GM12864 (cell line): Measurements from ENCODE around the gene CDC25C.
"Not testable (repeated sequence)": the region's sequence is repeated elsewhere in the genome, so short reads cannot be mapped to it uniquely, and the experiment has no call there.

ENCODE experiments used
- DNase-seq: peaks from one replicate; pipeline ENCODE4 v3.0.0-alpha.2; 2011; ENCODE audit warnings: low read depth
- H3K4me3 ChIP-seq: 2 replicates; pipeline ENCODE4 v1.5.1; 2011; ENCODE audit warnings: mild to moderate bottlenecking, low read depth, low read length, control low read depth
- TF ChIP-seq, protein P1 (sequence below): IDR thresholded peaks from 2 replicates; pipeline ENCODE4 v1.5.1; 2011; ENCODE audit warnings: low read depth, mild to moderate bottlenecking, moderate library complexity, low read length, control low read depth, inconsistent platforms; ENCODE audit errors: missing control alignments

The CDC25C gene

DNA sequence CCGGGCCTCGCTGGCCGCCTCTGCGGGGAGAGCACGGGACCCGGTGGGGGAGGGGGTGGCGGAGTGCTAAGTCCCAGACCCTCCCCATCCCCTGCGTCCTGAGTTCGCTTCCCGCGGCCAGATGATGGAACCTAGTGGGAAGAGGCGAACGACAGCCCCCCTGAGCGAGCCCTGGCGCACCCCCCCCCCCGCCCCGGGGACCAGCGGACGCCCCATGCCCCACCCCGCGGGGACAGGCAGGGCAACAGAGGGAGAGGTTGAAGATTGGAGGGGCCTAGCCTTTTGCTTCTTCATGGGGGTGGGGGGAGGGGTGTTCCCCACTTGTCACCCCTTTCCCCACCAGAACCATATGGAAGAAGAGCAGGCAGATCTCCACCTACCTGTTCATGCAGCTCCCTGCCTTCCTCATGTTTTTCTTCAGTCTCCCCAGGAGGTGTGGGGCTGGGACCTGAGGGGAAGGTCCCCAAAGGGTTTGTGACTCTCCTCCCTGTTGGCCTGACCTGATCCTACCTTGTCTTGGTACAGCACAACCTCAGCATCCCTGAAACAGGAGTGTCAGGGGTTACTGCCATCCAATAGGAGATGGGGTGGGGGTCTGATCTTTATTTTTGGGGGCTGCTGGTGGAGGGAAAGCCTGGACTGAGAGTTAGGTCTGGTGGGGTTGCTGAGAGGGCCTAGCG, 6.9 kb upstream of the CDC25C start:
- no peak for DNase-seq
- TF ChIP-seq, protein P1, sequence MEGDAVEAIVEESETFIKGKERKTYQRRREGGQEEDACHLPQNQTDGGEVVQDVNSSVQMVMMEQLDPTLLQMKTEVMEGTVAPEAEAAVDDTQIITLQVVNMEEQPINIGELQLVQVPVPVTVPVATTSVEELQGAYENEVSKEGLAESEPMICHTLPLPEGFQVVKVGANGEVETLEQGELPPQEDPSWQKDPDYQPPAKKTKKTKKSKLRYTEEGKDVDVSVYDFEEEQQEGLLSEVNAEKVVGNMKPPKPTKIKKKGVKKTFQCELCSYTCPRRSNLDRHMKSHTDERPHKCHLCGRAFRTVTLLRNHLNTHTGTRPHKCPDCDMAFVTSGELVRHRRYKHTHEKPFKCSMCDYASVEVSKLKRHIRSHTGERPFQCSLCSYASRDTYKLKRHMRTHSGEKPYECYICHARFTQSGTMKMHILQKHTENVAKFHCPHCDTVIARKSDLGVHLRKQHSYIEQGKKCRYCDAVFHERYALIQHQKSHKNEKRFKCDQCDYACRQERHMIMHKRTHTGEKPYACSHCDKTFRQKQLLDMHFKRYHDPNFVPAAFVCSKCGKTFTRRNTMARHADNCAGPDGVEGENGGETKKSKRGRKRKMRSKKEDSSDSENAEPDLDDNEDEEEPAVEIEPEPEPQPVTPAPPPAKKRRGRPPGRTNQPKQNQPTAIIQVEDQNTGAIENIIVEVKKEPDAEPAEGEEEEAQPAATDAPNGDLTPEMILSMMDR = no peak
- H3K4me3 ChIP-seq = peak overlapping the region; percentile 73

DNA sequence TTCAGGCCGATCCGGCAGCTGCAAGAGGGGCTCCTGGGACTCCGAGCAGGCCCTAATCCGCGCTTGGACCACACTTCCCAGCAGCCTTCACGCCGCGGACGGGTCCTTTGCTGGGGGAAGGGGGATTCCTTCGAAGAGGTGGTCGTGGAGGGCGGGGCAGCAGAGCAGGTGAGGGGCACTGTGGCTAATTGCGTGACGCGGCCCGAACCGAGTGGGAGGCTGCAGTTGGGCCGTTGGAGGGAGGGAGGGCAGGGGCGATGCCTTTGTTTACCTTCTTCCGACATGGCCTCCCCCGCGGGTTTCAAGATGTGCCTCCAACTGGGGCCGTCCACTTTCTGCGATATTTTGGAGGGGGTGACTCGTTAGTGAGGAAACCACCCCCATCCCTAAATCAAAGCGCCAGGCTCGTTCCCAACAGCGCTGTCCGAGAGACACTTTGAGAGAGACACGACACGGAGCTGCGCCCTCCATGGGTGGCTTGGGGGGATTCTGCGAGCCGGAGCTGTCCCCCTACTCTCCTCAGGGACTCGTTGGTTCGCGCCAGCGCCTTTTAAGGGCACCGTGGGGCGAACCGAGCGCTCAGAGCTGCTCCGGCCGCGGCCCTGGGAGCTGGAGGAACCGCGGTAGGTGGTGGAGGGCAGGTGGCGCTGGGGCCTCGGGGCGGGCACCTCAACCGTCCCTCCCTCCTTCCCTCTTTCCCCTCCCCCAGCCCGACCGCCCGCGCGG, 6.2 kb upstream of the CDC25C start, which contains the start of gene FAM53C:
FAM53C (plus strand) TSS at position 582 of the 726 bp plus-strand sequence. CDS start 3,070 bp downstream, outside the sequence.
- peak; percentile 77 for DNase-seq

GRCh38 chr5:138336952-138337684, 5.5 kb upstream of the CDC25C start:
- H3K4me3 ChIP-seq = peak overlapping the region; percentile 73
- no peak for DNase-seq
- TF ChIP-seq, protein P1 = no peak

More for the DNA sequence above, 6.2 kb upstream of the CDC25C start, which contains the start of gene FAM53C:
- TF ChIP-seq, protein P1 = no peak
- peak within 1 kb of the TSS; percentile 73 for H3K4me3 ChIP-seq

- TF ChIP-seq, protein P1 = no peak
- DNase-seq = no peak
- H3K4me3 ChIP-seq = no peak overlapping the region
Measured at GRCh38 chr5:138334867-138335447, 3.4 kb upstream of the CDC25C start.

DNA sequence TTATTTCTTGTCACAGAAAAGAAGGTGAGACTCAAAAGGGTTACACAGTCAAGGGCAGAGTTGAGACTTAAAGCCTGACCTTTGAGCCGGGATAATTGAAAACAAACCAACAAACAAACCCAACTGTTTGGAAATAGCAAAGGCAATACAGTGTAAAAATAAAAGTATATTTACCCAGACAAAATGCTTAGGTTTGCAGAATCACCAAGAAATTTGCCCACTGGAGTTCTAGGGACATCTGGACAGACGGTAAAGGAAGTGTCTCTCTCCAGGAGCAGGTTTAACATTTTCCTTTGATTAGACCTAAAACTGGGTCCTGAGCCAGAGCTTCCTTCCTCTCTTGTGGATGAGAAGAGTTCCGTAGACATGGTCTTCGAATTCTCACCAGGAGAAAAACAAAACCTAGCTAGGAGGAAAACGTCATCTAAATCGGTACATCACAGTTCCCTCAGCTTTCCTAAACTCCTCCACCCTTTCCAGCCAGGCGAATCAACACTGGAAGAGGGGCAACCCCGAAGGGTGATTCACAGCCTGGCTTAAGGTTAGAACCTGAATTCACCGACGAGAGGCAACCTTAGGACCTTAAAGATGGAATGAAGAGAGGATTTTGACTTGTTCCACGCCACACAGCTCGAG, 673 bp downstream of the CDC25C start:
- peak overlapping the region; percentile 64 for H3K4me3 ChIP-seq
- TF ChIP-seq, protein P1 = no peak
- no peak for DNase-seq

- not testable (repeated sequence) for H3K4me3 ChIP-seq, DNase-seq
Measured at GRCh38 chr5:138318211-138318610, 13.4 kb downstream of the CDC25C start.
